HG03175 (cell line): ENCODE measurements around the gene ZNF208.
"Not testable (repeated sequence)": the region's sequence is repeated elsewhere in the genome, so short reads cannot be mapped to it uniquely, and the experiment has no call there.

Experiments used
- ATAC-seq: cut with Tn5 transposase; IDR thresholded peaks from one replicate; pipeline ENCODE4 v1.9.1; 2021; ENCODE audit warnings: mild to moderate bottlenecking, moderate library complexity; ENCODE audit not compliant: unreplicated experiment

ZNF208 gene

DNA sequence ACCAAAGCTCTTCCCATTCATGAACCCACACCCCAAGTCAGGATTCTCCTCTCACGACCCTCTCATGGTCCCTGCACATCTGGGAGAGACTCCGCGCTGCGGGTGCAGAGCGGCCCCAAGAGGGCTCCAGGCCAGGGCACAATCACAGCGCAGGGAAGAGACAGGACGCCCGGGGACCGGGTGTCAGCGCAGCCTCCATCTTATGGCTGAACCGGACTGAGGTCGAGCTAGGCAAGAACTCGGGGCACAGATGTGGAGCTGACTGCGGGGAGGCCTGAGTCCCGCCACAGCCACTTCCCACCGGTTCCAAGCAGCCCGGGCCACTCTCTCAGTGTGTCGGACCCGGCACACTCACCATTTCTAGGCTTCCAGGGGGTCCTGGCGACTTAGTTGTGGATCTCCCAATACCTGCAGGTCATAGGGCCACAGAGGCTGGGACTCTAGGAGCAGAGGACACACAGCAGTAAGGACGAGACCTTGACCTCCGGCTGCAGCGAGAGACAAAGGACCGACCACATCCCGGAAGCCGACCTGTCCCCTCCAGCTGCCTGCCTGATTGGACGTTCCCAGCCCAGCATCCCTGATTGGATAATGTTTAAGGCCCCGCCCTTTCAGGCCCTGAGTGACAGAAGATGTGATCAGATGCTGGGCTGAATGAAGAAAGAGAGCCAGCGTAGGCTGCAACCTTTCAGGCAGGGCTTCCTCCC is at the start of gene ZNF208:
Gene ZNF208 (minus strand): TSS at position 507 of the 707 bp plus-strand sequence. CDS start 149 bp downstream, at position 358.
- ATAC-seq, result not testable (repeated sequence)

DNA sequence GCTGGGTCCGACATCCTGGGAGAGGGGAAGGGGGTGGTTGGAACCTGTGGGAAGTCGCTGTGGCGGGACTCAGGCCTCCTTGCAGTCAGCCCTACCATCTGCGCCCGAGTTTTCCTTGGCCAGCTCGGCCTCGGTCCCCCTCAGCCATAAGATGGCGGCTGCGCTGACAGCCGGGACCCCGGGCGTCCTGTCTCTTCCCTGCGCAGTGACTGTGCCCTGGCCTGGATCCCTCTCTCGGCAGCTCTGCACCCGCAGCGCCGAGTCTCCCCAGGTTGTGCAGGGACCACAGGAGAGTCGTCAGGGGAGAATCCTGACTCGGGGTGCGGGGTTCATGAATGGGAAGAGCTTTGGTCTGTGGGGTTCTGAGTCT is 41.9 kb upstream of the ZNF208 start:
- peak; percentile 30 for ATAC-seq

DNA sequence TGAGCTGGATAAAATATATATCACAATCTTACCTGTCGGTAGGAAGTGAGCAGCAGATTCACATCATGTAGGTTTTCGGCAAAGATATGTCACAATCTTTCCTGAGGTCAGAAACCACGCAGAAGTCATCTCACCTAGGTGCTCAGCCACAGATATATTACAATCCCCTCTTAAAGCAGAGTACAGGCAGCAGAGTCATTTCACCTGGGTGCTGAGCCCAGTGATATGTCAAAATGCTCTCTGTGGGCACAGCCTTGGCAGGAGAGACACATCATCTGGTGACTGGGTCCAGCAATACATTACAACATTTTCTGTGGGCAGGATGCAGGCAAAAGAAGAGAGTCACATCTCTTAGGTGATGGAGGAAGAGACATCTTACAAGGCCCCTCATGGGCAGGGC is 30.4 kb upstream of the ZNF208 start:
- not testable (repeated sequence) for ATAC-seq

DNA sequence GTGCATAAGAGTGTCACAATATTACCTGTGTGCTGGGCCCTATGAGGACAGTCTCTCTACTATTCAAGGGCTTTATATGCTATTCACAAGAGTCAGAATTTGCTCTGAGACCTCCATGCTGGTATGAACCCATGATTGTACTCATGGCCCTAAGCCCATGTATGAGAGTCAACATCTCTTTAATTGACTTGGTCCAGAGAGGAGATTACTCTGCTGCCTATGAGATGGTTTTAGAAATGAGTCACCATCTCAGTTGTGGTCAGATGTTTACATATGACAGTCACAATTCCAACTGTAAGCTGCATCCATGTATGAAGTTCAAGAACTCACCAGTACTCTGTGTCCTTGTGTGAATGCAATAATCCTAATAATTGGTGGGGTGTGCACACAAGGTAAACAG is 19.9 kb upstream of the ZNF208 start:
- ATAC-seq, result no peak

DNA sequence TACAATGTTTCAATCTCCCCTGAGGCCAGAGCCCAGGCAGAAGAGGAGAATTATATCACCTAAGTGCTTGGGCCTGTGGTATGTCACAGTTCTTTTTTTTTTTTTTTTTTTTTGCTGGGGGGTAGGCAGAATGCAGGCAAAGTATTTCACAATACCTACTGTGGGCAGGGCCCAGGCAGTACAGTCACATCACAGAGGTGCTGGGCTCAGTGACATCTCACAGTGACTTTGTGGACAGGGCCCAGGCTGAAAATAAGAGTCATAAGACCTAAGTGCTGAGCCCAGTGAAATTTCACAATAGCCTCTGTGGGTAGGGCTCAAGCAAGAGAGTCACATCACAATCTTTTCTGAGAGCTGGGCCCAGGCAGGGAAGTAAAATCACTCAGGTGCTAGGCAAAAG is 15.9 kb upstream of the ZNF208 start:
- no peak for ATAC-seq

DNA sequence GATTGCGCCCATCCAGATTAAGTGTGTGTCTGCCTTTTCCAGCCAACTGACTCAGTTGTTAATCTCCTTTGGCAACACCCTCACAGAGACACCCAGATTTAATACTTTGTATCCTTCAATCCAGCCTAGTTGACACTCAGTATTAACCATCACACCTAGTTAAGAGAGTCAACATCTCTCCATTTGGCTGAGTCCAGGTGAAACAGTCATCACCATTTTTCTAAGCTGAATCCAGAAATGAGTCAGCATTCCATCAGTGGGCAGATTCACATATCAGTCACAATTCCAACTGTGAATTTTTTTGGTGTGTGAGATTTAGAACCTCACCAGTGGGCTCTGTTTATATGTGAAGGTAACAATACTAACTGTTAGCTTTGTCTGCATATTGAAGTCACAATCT is 14.8 kb upstream of the ZNF208 start:
- ATAC-seq, result not testable (repeated sequence)

DNA sequence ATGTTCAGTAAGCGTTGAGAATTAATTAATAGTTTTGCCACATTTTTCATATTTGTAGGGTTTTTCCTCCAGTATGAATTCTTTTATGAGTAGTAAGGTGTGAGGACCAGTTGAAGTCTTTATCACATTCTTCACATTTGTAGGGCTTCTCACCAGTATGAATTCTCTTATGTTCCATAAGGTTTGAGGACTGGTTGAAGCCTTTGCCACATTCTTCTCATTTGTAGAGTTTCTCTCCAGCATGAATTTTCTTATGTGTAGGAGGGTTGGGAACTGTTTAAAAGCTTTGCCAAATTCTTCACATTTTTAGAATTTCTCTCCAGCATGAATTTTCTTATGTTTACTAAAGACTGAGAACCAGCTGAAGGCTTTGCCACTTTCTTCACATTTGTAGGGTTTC is 40.3 kb downstream of the ZNF208 start:
- ATAC-seq, result no peak

DNA sequence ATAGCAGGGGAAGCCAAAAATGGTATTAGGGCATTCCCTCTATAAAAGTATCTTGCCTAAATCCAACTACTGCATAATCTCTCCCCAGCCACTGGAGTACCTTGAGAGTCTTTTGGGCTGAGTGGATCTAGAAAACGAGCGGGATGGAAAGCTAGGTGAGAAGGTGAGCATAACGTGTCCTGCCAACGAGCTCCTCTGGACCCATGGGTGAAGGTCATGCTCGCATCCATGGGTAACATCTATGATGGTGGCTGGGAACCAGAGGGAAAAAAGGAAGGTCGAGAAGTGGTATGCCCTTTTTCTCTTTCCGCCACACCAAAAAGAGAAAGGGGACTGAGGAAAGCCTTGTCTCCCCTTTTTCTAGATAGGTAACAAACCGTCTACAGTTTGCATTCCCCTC is 63.0 kb downstream of the ZNF208 start:
- no peak for ATAC-seq

DNA sequence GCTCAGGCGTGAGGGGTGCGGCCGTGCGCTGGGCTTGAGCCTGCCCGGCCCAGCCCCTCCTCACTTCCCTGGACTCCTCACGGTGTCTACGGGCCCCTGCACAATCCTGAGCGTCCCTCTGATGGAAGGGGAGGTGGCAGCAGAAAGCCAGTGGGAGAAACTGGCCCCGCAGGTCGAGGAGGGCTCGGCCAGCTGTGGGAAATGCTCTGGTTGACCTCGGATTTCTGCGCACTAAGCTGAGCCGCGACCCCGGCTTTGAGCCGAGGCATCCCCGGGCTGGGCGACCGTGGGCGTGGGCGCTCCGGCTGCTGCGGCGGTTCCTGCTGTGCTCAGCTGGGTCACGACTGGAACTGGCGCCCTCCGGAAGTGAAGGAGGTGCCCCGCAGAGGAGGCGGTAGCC is 70.1 kb downstream of the ZNF208 start:
- no peak for ATAC-seq

DNA sequence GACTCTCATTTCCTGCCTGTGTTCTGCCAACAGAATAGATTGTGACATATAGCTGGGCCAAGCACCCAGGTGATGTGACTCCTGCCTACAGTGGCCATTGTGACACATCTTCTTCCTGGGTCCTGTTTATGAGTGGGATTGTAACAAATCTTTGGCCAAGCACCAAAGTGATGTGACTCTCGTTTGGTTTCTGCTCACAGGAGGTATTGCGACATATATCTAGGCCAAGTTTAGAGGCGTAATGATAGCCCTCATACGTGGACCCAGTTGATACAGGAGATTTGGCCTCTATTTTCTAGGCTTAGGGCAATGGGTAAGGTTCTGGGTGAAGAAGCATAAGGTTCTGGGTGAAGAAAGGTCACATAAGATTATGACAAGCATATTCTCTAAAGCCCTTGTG is 76.2 kb downstream of the ZNF208 start:
- ATAC-seq, result no peak

DNA sequence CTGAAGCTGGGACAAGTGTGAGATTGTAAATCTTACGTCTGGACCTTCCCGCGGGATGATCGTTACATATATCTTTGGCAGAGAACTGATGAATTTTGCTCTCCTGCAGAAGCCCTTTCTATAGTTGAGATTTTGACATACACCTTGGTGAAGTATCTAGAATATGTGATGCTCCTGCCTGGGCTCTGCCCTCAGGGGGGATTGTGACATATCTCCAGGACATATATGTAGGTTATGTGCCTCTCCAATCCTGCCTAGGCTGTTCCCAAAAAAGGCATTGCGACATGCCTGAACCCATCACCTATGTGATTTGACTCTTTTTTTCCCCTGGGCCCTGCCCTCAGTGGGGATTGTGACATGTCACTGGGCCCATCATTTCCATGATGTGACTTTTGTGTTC is 76.6 kb downstream of the ZNF208 start:
- no peak for ATAC-seq

DNA sequence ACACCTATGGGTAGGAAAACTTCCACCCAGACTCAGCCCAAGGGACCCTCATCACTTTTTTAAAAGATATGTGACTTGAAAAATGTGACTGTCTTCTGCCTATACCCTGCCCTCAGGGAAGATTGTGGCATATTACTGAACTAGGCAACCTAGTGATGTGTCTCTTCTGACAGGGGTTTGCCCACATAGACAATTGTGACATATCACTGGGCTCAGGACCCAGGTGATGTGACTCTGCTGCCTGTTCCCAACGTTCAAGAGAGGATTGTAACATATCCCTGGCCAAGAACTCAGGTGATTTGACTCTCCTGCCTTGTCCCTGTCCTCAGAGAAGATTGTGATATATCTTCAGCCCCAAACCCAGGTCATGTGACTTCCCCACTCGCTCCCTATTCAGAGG is 88.5 kb downstream of the ZNF208 start:
- no peak for ATAC-seq

DNA sequence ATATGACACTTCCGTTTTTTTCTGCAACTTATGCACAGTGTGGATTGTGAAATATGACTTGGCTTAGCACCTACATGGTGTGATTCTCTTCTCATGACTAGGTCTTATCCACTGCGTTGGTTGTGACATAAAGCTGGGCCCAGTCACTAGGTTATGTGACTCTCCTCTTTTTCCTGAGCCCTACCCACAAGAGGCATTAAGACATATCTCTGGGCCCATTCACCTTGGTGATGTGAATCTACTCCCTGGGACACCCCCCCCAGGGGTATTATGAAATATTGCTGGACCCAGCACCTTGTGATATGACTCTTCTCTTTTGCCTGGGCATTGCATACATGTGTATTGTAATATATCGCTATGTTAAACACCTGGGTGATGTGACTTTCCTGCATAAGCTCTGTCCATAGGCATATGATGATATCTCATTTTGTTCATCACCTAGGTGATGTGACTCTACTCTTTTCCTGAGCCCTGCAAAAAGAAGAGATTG is 89.0 kb downstream of the ZNF208 start:
- ATAC-seq, result no peak

DNA sequence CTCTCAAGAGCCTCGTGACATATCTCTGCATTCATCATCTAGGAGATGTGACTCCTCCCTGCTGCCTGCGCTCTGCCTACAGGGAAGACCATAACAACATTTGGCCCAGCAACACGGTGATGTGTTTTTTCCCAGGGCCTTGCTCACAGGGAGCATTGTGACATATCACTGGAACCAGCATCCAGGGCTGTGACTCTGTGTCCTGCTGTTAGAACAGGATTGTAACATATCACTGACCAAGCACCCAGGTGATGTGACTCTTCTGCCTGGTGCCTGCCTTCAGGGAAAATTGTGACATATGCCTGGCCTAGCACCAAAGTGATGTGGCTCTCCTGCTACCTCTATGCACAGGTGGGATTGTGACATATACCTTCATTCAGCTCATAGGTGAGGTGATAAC is 95.3 kb downstream of the ZNF208 start:
- no peak for ATAC-seq

DNA sequence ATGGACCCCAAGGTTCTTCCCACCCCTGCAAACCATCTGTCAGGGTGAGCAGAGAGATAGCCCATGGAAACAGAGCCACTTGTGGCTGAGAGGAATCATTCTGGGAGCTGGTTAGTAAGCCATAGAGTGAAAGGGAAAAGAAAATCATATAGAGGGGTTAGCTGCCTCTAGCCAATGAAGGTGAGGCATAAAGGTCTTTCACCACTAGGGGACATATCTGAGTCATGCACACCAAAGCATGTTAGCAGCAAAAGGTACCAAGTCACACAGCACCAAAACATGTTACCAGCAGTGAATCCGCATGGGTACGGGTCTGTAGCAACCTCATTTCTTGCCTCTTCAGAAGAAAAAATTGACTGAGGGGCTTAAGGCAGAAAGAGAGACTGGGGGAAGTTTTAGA is 98.1 kb downstream of the ZNF208 start:
- ATAC-seq, result no peak

DNA sequence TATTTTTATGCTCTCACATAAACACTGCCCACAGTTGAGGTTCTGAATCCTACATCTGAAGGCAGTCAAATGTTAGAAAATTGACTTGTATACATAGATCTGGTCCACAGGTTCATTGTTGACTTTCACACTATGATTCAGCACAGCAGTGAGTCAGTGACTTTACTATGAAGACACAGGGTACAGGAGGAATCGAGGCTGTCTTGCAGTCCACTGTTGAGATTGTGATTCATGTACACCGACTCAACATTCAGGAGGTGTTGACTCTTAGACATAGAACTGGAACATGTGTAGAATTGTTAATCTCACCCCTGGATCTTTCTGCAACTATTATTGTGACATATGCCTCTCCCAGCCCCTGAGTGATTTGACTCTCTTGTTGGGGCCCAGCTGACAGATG is 100.4 kb downstream of the ZNF208 start:
- no peak for ATAC-seq

DNA sequence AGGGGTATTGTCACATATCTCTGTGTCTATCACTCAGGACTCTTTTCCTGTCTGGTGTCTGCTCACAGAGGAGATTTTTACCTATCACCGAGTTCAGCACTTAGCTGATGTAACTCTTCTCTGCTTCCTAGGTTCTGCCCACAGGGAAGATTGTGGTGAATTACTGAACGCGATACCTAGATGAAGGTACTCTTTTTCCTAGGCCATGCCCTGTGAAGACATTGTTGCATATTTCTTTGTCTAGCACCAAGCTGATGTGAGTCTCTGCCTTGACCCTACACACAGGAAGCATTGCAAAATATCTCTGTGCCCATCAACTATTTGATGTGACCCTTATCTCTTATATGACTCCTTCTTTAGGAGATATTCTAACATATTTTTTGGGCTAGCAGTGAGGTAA is 102.7 kb downstream of the ZNF208 start:
- no peak for ATAC-seq

DNA sequence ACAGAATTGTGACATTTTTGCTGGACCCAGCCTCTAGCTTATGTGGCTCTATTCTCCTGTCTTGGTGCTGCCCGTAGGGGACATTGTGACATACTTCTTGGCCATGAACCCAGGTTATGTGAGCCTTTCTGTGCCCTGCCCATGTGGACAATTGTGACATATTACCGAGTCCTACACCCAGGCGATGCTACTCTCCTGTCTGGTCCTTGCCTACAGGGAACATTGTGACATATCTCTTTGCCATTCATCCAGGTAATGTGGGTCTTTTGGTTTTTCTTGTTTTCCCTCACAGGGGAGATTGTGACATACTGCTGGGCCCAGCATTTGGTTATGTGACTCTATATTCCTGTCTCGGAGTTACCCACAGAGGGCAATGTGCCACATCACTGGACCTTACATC is 103.2 kb downstream of the ZNF208 start:
- ATAC-seq, result no peak

DNA sequence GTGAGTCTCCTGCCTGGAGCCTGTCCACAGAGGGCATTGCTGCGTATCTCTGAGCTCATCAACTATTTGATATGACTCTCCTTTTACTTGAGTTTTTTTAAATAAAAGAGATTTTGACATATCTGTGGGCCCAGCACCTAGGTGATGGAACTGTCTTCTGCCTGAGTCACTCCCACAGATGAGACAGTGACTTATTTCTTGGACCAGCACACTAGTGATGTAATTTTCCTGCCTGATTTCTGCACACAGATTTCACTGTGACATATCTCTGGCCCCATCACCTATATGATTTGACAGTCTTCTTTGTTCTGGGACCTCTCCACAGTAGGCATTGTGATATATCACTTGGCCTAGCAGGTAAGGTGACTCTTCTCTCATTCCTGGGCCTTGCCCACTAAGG is 108.2 kb downstream of the ZNF208 start:
- no peak for ATAC-seq

DNA sequence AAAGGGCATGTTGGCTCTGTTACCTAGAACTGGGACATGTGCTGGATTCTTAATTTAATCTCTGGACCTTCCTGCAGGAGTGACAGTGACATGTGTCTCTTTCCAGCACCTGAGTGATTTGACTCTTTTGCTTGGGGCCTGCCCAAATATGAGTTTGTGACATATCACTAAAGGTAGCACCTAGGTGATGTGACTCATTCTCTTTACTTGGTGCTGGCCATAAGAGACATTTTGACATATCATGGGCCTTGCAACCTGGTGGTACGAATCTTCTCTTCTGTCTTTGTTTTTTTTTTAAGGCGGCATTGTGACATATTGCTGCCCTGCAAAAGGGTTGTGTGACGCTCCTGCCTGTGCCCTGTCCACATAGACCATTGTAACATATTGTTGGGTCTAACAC is 108.9 kb downstream of the ZNF208 start:
- ATAC-seq, result no peak

DNA sequence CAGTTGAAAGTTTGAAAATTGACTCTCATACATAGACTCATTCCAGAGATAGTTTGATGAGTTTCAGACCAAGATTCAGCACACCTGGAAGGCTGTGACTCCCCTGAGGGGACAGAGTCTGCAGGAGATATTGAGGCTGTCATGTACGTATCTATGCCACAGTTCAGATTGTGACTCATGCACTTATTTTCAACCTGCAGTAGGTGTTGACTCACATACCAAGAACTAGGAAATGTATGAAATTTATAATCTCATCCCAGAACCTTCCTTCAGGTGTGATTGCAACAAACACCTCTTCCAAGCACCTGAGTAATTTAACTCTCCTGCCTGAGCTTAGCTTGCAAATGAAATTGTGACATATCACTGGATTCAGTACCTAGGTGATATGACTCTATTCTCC is 110.3 kb downstream of the ZNF208 start:
- ATAC-seq, result no peak

DNA sequence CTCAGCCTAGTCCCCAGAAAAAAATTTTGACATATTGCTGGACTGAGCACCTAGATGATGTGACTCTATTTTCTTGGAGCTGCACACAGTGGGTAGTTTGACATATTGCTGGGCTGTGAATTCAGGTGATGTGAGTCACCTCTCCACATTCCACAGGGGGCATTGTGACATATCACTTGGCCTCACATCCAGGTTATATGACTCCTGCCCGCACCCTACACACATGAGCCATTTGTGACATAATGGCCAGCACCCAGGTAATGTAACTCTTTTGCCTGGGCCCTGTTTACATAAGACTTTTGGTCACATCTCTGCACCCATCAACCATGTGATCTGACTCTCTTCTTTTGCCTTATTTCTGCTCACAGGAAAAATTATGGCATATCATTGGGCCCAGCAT is 119.7 kb downstream of the ZNF208 start:
- ATAC-seq, result no peak

DNA sequence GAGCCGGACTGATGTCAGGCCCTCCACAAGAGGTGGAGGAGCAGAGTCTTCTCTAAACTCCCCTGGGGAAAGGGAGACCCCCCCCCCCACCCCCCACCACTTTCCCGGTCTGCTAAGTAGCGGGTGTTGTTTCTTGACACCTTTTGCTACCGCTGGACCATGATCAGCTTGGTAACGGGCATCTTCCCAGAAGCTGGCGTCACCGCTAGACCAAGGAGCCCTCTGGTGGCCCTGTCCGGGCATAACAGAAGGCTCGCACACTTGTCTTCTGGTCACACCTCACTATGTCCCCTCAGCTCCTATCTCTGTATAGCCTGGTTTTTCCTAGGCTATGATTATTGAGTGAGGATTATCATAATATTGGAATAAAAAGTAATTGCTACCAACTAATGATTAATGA is 120.7 kb downstream of the ZNF208 start:
- ATAC-seq, result not testable (repeated sequence)
